Kidney epithelial cell (primary cell): Measurements from ENCODE around the gene CDH13. TPM values are rescaled to one million over a fixed set of nuclear protein-coding genes. Genes with fewer than 3 reads are reported as not detected.

Experiments used
- DNase-seq: peaks from one replicate; pipeline ENCODE4 v3.0.0-alpha.2; 2010; ENCODE audit warnings: low read depth
- H3K27me3 ChIP-seq: 2 replicates; pipeline ENCODE4 v1.6.0; 2011; ENCODE audit warnings: low read length; ENCODE audit not compliant: control insufficient read depth, insufficient read depth
- H3K36me3 ChIP-seq: 2 replicates; pipeline ENCODE4 v1.5.1; 2011; ENCODE audit warnings: low read length; ENCODE audit not compliant: control insufficient read depth, insufficient read depth
- H3K4me3 ChIP-seq: 2 replicates; pipeline ENCODE4 v1.5.1; 2011; ENCODE audit warnings: low read depth, mild to moderate bottlenecking, control low read depth, low read length
- total RNA-seq: library from RNA; depleted of rRNA; stranded (reverse); fragments of >200 nt; gene quantifications from 2 replicates; pipeline ENCODE4 v1.2.3, GENCODE V29; 2015
- TF ChIP-seq, protein P1 (sequence below): IDR thresholded peaks from 2 replicates; pipeline ENCODE4 v1.5.1; 2011; ENCODE audit warnings: mild to moderate bottlenecking, moderate library complexity, low read length, control low read depth, inconsistent platforms; ENCODE audit not compliant: insufficient read depth, poor library complexity, severe bottlenecking

Gene CDH13
- total RNA-seq, 1 donor from 2014 or later: 32.8 TPM

DNA sequence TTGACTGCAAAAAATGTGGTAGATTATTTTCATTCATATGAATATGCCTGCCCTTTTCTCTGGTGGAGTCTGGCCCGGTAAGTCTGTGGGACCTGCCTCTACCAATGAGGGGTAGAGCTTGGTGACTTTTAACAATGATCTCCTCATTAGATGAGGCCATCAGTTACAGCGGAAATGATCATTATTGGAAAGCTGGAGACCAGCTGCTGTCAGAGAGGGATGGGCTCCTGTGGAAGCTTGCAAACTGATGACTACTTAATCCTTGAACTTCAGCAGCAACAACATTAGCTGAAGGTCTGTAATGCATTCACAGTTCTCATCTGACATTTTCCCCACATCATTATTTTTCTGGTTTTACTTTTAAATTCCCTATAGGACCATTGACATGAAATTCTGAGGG lies 194.1 kb downstream of the CDH13 start:
- H3K4me3 ChIP-seq: no peak overlapping the region
- H3K27me3 ChIP-seq: no peaks in the 10 kb centered on the region
- TF ChIP-seq, protein P1, sequence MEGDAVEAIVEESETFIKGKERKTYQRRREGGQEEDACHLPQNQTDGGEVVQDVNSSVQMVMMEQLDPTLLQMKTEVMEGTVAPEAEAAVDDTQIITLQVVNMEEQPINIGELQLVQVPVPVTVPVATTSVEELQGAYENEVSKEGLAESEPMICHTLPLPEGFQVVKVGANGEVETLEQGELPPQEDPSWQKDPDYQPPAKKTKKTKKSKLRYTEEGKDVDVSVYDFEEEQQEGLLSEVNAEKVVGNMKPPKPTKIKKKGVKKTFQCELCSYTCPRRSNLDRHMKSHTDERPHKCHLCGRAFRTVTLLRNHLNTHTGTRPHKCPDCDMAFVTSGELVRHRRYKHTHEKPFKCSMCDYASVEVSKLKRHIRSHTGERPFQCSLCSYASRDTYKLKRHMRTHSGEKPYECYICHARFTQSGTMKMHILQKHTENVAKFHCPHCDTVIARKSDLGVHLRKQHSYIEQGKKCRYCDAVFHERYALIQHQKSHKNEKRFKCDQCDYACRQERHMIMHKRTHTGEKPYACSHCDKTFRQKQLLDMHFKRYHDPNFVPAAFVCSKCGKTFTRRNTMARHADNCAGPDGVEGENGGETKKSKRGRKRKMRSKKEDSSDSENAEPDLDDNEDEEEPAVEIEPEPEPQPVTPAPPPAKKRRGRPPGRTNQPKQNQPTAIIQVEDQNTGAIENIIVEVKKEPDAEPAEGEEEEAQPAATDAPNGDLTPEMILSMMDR: no peak
- no peak for DNase-seq
- H3K36me3 ChIP-seq: no peaks in the 10 kb centered on the region

DNA sequence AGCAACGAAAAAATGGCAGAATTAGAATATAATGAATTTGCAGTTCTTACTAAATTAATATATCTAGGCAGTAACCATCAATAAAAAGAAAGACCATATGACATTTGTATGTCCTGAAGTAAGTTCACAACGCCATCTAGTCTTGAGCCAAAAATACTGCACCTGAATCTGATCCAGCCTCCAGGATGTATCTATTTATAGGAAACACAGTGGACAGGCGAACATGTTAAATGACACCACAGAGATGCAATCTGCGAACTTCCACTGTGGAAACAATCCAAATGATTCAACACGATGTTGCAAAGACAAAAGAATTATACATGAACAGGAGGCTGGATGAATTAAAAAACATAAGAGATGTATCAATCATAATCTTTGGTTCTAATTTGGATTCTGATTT lies 197.6 kb downstream of the CDH13 start:
- Histone ChIP-seq H3K36me3 (no peaks in the 10 kb centered on the region), H3K4me3 (no peak overlapping the region), H3K27me3 (no peaks in the 10 kb centered on the region)
- no peak for DNase-seq
- TF ChIP-seq, protein P1: no peak

DNA sequence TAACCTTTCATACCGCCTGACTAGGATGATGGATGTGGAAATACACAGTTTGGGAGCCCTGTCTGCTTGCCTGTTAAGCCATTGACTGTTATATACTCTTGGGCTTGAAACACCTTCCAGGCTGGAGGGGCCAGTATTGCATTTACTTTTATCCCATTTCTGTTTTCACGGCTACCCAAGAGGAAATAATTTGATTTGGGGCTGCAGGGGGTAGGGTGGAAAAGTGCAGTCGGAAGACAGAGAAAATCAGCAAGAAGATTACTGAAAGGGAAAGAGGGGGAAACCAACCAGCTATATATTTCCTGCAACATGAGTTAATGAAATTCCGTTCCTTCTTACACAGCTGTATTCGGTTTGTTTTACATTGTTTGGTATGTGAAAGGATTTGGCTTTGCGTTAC lies 202.5 kb downstream of the CDH13 start:
- TF ChIP-seq, protein P1: no peak
- no peak overlapping the region for H3K4me3 ChIP-seq
- no peak for DNase-seq

DNA sequence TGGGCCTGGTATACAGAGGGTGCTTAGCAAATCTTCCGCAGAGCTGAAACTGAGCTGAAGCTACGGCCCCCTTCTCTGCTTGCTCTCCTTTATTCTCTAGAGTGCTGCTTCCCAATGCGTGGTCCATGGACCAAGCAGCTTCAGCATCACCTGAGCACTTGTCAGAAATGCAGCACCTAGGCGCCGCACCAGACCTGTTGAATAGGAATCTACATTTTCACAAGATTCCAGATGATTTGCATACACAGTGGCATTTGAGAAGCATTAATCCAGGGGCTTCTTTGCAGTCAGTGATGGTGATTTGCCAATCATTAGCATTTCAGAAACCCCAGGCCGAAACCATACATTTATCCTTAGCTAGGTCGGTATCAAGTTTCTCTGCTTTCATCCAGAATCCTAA lies 204.2 kb downstream of the CDH13 start:
- DNase-seq: no peak
- Histone ChIP-seq H3K36me3 (no peaks in the 10 kb centered on the region), H3K27me3 (no peaks in the 10 kb centered on the region), H3K4me3 (no peak overlapping the region)
- TF ChIP-seq, protein P1: no peak

More for the DNA sequence above, 202.5 kb downstream of the CDH13 start:
- H3K36me3 ChIP-seq: no peaks in the 10 kb centered on the region
- H3K27me3 ChIP-seq: no peaks in the 10 kb centered on the region

DNA sequence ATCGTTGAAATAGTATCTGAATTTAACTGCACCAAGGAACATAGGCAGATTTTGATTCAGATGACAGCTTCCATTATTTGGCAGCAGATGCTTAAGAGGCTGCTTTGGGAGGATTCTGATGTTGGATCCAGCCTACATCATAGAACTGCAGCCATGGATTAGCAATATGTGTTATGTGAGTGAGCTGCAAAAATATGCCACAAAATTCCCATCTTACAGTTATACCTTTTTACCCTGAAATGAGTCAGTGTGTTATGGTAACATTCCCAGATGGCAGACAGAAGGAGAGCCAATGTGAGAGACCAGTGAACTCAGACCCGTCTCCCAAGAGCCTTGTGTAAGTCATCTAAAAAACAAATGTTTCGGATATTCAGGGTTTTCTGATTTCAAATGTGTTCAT lies 206.1 kb downstream of the CDH13 start:
- no peak for DNase-seq
- TF ChIP-seq, protein P1: no peak
- no peak overlapping the region for H3K4me3 ChIP-seq
- no peaks in the 10 kb centered on the region for H3K36me3 ChIP-seq
- H3K27me3 ChIP-seq: no peaks in the 10 kb centered on the region

DNA sequence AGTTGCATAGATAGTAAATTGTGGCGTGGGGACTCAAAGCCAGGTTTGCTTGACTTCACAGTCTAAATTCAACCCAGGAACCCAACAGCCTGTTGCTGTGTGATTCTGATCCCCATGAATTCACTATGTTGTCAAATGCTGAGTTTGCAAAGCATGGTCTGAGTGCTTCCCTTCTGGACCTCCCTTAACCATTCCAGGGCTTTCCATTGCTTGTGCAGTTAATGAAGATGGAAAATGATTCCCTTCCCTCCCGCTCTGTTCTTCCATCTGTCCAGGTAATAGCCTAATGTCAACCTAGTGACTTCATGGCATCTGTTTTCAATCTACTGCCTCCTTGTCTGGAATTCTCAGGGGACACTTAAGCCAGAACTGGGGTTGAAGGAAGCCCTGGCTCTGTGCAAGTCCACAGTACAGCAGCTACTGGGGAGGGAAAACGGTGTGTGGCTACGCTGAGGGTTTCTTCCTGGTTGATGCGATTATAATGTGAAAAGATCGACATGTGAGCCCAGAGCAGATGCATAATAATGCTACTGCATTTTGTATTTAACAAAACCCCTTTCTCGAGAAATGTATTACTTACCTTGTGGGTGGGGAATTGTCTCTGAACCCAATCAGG lies 206.7 kb downstream of the CDH13 start:
- H3K36me3 ChIP-seq: no peaks in the 10 kb centered on the region
- no peak overlapping the region for H3K4me3 ChIP-seq
- DNase-seq: no peak
- no peaks in the 10 kb centered on the region for H3K27me3 ChIP-seq
- TF ChIP-seq, protein P1: no peak
